ENCODE data around the gene LEFTY1. TPM values are rescaled to one million over a fixed set of nuclear protein-coding genes. Genes with fewer than 3 reads are reported as not detected.

Gene LEFTY1
- polyA plus RNA-seq, 1 donor from 2014 or later = 4.1 TPM

GRCh38 chr1:225845571-225846259 is 43.2 kb downstream of the LEFTY1 start:
- no peaks in the 10 kb centered on the region for H3K27me3 ChIP-seq (ENCODE audit: insufficient read depth, low read depth, low read length)
- no peak overlapping the region for H3K27ac ChIP-seq (ENCODE audit: low read length)
- H3K4me2 ChIP-seq (ENCODE audit: low read length) = no peak overlapping the region
- H3K9me3 ChIP-seq (ENCODE audit: low read length) = no peaks in the 10 kb centered on the region
- TF ChIP-seq CTCF (IDR thresholded peaks at IDR 0.05; ENCODE audit: poor library complexity, severe bottlenecking) = peak; percentile 55
- peak; percentile 70 for TF ChIP-seq SMC3 (conservative IDR thresholded peaks at IDR 0.05; ENCODE audit: poor library complexity)
- peak; percentile 63 for TF ChIP-seq RAD21 (conservative IDR thresholded peaks at IDR 0.05)
- no peak for TF ChIP-seq MXI1 (conservative IDR thresholded peaks at IDR 0.05; ENCODE audit: poor library complexity, severe bottlenecking)
- no peak for TF ChIP-seq TAF1 (IDR thresholded peaks at IDR 0.05; ENCODE audit: low read depth)
- no peak overlapping the region for H2AFZ ChIP-seq (ENCODE audit: low read depth, low read length)
- H3F3A ChIP-seq (ENCODE audit: insufficient read depth, low read length, poor library complexity, severe bottlenecking) = no peaks in the 10 kb centered on the region
- no peaks in the 10 kb centered on the region for H3K36me3 ChIP-seq (ENCODE audit: insufficient read depth, low read length)
- H3K79me2 ChIP-seq (replicated peaks; ENCODE audit: insufficient read depth, low read length) = no peaks in the 10 kb centered on the region
- no peak overlapping the region for H3K9ac ChIP-seq (ENCODE audit: low read length)
- H4K20me1 ChIP-seq (ENCODE audit: insufficient read depth) = no peaks in the 10 kb centered on the region
- no peak overlapping the region for H3K4me3 ChIP-seq (ENCODE audit: low read length)
- H3K9me2 ChIP-seq (ENCODE audit: insufficient read depth, low read length) = no peaks in the 10 kb centered on the region

GRCh38 chr1:225845097-225845496 is 43.8 kb downstream of the LEFTY1 start:
- no peak overlapping the region for H3K9ac ChIP-seq (ENCODE audit: low read length)
- H3K36me3 ChIP-seq (ENCODE audit: insufficient read depth, low read length) = no peaks in the 10 kb centered on the region
- no peak overlapping the region for H2AFZ ChIP-seq (ENCODE audit: low read depth, low read length)
- no peaks in the 10 kb centered on the region for H3K9me2 ChIP-seq (ENCODE audit: insufficient read depth, low read length)
- H3K9me3 ChIP-seq (ENCODE audit: low read length) = no peaks in the 10 kb centered on the region
- no peaks in the 10 kb centered on the region for H3K27me3 ChIP-seq (ENCODE audit: insufficient read depth, low read depth, low read length)
- no peak overlapping the region for H3K4me3 ChIP-seq (ENCODE audit: low read length)
- H3K79me2 ChIP-seq (replicated peaks; ENCODE audit: insufficient read depth, low read length) = no peaks in the 10 kb centered on the region
- no peaks in the 10 kb centered on the region for H3F3A ChIP-seq (ENCODE audit: insufficient read depth, low read length, poor library complexity, severe bottlenecking)
- no peak overlapping the region for H3K27ac ChIP-seq (ENCODE audit: low read length)
- no peaks in the 10 kb centered on the region for H4K20me1 ChIP-seq (ENCODE audit: insufficient read depth)
- no peak for TF ChIP-seq EP300 (conservative IDR thresholded peaks at IDR 0.05; ENCODE audit: poor library complexity, severe bottlenecking)
- no peak for TF ChIP-seq REST (IDR thresholded peaks at IDR 0.05; ENCODE audit: borderline replicate concordance)
- no peak for TF ChIP-seq RAD21 (conservative IDR thresholded peaks at IDR 0.05)
- TF ChIP-seq MXI1 (conservative IDR thresholded peaks at IDR 0.05; ENCODE audit: poor library complexity, severe bottlenecking) = no peak
- no peak for TF ChIP-seq POLR2AphosphoS5 (IDR thresholded peaks at IDR 0.05)
- TF ChIP-seq SMC3 (conservative IDR thresholded peaks at IDR 0.05; ENCODE audit: poor library complexity) = no peak
- H3K4me2 ChIP-seq (ENCODE audit: low read length) = no peak overlapping the region
